GM10266 (cell line): ENCODE measurements around the gene DGAT2L6.

Experiments
- DNase-seq: peaks from one replicate; pipeline ENCODE4 v3.0.0; 2012; ENCODE audit errors: extremely low spot score
- TF ChIP-seq, protein P1 (sequence below): IDR thresholded peaks from 2 replicates; pipeline ENCODE4 v1.5.1; 2012; ENCODE audit warnings: mild to moderate bottlenecking, low read depth; ENCODE audit not compliant: control insufficient read depth, insufficient read depth; ENCODE audit errors: missing control alignments

Gene DGAT2L6, protein sequence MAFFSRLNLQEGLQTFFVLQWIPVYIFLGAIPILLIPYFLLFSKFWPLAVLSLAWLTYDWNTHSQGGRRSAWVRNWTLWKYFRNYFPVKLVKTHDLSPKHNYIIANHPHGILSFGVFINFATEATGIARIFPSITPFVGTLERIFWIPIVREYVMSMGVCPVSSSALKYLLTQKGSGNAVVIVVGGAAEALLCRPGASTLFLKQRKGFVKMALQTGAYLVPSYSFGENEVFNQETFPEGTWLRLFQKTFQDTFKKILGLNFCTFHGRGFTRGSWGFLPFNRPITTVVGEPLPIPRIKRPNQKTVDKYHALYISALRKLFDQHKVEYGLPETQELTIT

DNA sequence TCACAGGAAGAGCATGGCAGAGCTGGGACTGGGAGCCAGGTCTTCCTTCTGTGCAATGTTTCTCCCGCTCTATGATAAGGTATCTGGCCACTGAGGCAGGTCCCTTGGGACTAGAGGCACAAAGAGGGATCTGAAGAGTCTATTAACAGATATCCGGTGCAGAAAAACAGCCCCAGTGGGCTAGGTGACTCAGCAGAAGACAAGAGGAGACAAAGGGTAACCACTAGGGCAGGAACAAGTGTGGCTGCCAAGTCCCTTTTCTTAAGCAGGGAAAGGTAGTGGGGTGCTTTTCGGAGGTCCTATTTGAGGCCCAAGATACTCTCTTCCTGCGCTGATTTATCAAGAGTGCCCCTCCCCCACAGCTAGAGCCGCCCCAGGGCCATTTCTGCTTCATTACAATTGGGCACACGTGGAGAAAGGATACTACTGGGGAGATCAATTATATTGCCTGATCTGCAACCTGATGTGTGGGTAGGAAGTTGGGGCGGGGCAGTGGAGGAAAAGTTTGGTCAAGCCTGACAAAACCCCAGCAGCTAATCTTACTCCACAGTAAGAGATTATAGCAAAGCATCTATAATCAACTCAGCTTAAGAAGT lies at the start of gene DGAT2L6:
DGAT2L6 (plus strand) TSS at position 546 of the 596 bp plus-strand sequence. CDS start 100 bp downstream, outside the sequence.
- peak; percentile 20 for DNase-seq
- TF ChIP-seq, protein P1, sequence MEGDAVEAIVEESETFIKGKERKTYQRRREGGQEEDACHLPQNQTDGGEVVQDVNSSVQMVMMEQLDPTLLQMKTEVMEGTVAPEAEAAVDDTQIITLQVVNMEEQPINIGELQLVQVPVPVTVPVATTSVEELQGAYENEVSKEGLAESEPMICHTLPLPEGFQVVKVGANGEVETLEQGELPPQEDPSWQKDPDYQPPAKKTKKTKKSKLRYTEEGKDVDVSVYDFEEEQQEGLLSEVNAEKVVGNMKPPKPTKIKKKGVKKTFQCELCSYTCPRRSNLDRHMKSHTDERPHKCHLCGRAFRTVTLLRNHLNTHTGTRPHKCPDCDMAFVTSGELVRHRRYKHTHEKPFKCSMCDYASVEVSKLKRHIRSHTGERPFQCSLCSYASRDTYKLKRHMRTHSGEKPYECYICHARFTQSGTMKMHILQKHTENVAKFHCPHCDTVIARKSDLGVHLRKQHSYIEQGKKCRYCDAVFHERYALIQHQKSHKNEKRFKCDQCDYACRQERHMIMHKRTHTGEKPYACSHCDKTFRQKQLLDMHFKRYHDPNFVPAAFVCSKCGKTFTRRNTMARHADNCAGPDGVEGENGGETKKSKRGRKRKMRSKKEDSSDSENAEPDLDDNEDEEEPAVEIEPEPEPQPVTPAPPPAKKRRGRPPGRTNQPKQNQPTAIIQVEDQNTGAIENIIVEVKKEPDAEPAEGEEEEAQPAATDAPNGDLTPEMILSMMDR: no peak

DNA sequence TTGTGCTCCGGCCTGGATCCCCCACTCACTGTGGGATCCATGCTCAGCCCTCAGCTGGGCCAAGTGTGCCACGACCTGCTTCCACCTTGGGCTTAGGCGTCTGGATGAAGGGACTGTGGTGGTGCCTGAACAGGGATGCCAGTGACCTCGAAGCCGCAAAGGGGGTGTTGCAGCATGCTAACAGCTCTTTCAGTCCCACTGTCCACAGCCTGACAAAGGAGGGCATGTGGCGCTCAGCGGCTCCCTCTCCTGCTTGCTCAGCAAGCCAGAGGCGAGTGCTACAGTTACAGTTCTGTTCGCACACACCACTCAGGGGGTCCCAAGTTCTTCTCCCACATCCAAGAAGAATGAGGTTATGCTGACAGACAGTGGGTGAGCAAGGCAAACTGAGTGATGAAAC lies 49.2 kb upstream of the DGAT2L6 start:
- TF ChIP-seq, protein P1: no peak
- DNase-seq: no peak

DNA sequence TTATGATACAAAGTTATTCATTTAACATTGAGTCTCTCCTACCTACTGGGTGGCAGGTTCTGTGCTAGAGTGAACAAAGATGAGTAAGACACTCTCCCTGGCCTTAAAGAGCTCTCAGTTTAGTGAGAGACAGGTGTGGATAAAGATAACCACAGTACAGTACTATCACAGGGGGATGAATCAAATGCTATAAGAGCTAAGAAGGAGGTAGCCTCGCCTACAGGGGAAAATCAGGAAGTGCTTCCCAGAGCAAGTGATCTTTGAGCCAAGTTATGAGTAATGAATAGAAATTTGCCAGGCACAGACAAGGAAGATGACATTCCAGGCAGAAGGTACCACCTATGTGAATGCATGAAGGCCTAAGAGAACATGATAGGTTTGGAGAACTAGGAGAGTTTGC lies 47.5 kb upstream of the DGAT2L6 start:
- TF ChIP-seq, protein P1: no peak
- no peak for DNase-seq

DNA sequence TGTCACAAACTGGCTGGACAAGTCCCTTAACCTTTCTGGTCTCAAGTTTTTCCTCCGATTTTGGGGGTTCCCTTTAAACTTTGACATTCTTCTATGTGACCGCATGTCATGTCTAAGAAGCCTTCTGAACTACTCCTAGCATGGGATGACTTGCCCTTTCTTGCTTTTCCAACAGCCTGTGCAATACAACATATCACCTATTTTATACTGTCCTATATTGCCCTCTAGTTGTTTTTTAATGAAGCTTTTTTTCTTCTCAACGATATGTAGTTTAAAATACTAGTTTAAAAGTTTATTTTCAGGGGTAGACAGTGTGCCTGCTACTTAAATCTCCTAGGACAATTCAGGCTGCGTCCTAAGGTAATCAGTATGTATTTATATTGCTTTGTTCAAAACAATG lies 45.1 kb upstream of the DGAT2L6 start:
- no peak for DNase-seq
- TF ChIP-seq, protein P1: no peak

DNA sequence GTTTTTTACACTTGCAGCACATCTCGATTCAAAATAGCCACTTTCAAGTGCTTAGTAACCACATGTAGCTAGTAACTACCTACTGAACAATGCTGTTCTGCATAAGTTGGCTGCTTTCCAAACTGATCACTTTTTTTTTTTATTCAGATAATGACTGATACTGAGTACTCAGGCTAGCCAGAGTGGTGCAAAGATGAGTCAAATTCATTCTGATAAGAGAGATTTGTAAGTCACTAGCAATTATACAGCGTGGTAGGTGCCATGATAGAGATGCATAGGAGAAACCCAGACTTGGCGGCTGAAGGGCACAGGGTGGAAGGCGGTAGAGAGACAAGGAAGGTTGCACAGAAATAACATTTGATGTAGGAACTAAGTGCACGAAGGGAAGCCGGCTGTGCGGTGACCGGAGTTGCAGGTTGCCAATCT lies 44.4 kb upstream of the DGAT2L6 start:
- DNase-seq: no peak
- TF ChIP-seq, protein P1: no peak

DNA sequence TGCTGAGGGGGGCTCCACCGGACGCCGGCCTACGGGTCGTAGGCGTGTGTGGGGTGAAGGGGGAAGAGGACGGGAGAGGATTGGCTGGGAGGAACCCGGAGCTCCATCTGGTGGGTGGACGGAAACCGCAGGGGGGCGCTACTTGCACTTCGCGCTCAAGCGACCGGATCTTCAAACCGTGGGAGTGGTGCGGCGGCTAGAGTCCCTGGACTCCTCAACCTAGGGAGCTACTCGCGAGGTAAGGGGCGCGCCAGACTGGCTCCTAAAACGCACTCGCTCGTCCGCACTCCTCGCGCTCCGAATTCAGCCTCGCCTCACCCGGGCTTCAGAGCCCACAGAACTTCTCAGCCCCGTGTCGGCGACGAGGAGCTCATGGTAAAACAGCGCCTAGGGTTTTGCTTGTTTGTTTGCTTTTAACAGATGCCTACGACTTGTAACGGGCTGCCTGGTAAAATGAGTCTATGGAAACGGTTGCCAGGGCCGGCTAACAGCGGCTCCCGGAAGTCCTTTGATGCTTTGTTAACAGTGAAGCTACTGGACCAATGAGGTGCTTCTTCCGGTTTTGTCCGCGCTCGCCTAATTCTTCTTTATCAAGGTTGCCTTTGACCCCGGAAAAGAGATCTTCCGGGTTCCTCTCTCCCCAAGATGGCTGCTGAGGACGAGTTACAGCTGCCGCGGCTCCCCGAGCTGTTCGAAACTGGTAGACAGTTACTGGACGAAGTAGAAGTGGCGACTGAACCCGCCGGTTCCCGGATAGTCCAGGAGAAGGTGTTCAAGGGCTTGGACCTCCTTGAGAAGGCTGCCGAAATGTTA lies 43.8 kb upstream of the DGAT2L6 start, which contains the start of gene IGBP1:
IGBP1 (plus strand) TSS at position 145 of the 813 bp plus-strand sequence; CDS start at position 646, 501 bp downstream.
- peak; percentile 74 for DNase-seq
- TF ChIP-seq, protein P1: peak; percentile 42
